Colonic mucosa (tissue), 4 donors: Measurements from ENCODE around the gene MAK. TPM values are rescaled to one million over a fixed set of nuclear protein-coding genes. Genes with fewer than 3 reads are reported as not detected.
"Not testable (repeated sequence)": the region's sequence is repeated elsewhere in the genome, so short reads cannot be mapped to it uniquely, and the experiment has no call there.

Experiments
- DNase-seq: peaks from one replicate; pipeline ENCODE4 v3.0.0-alpha.2; 2020
- H3K27ac ChIP-seq: fragments of 200-600 bp; one replicate; pipeline ENCODE4 v1.8.0; 2021
- H3K27me3 ChIP-seq: fragments of 200-600 bp; one replicate; pipeline ENCODE4 v1.8.0; 2021
- H3K36me3 ChIP-seq: fragments of 200-600 bp; one replicate; pipeline ENCODE4 v1.8.0; 2021
- H3K4me1 ChIP-seq: fragments of 200-600 bp; one replicate; pipeline ENCODE4 v1.8.0; 2021; ENCODE audit warnings: mild to moderate bottlenecking
- H3K4me3 ChIP-seq: fragments of 200-600 bp; one replicate; pipeline ENCODE4 v1.8.0; 2021
- H3K9ac ChIP-seq, 2 donors: one replicate each; pipeline ENCODE4 v1.7.0; 2013; ENCODE audit warnings: control low read depth in 2 of 2, low read depth in 2 of 2, low read length in 2 of 2
- H3K9me3 ChIP-seq: fragments of 200-600 bp; one replicate; pipeline ENCODE4 v1.8.0; 2021
- intact Hi-C: fragments of 100-400 bp; cut with DNase I; formaldehyde crosslinking; loops from one replicate; pipeline ENCODE4 v1.14.1; 2022
- total RNA-seq, 2 donors: library from RNA; stranded (reverse); fragmentation: NEBNext Ultra II Directional in 1 of 2; extraction: Animal tissue kit (Norgen Biotek cat#: 25700) in 1 of 2; gene quantifications; one replicate each; pipeline ENCODE4 v1.2.1, GENCODE V29; 2021
- TF ChIP-seq, protein P1 (sequence below): fragments of 200-600 bp; IDR thresholded peaks from one replicate; pipeline ENCODE4 v1.8.0; 2022; ENCODE audit warnings: antibody characterized with exemption, mild to moderate bottlenecking
- donor health status: healthy.
- donor health status: DM: no; HTN: no; CAD: no.
- donor health status: DM: no; HTN: no; CAD: no.

Gene MAK
- total RNA-seq, 2 donors from 2014 or later: not detected

DNA sequence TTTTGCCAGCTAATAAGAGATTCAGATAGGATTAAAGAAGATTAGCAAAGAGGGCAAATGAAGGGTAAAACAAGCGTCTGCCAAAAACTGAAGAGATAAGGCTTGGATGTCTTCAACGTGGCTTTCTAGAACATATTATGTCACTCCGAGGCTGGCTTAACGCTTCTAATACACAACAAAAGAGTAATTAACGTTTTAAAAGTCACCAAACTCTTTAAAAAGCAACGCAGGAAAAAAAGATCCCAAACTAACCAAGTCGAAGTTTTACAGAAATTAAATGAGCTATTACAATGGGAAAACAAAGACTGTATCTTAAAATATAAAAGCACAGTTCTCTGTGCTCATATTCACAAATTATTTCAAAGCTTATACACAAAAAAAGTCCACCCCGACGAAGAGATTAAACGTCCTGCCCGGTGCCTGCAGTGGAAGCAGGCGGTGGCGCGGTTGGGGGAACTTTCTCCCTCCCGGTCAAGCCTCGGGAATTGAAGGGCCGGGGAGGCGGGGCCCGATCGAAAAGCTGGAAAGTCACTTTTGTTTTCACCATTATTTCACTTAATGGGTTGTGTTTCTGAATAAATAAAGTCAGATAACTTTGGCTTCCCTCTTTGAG lies 1.2 kb downstream of the MAK start:
- H3K27ac ChIP-seq: no peak overlapping the region

GRCh38 chr6:10834823-10835222 lies 3.5 kb downstream of the MAK start:
- Histone ChIP-seq H3K9ac (no peak overlapping the region), H3K36me3 (no peaks in the 10 kb centered on the region), H3K4me3 (no peak overlapping the region), H3K27ac (no peak overlapping the region), H3K9me3 (no peaks in the 10 kb centered on the region), H3K4me1 (no peaks in the 10 kb centered on the region), H3K27me3 (peaks cover 26% of the 10 kb centered on the region)
- intact Hi-C loops: no loop called here
- TF ChIP-seq, protein P1, sequence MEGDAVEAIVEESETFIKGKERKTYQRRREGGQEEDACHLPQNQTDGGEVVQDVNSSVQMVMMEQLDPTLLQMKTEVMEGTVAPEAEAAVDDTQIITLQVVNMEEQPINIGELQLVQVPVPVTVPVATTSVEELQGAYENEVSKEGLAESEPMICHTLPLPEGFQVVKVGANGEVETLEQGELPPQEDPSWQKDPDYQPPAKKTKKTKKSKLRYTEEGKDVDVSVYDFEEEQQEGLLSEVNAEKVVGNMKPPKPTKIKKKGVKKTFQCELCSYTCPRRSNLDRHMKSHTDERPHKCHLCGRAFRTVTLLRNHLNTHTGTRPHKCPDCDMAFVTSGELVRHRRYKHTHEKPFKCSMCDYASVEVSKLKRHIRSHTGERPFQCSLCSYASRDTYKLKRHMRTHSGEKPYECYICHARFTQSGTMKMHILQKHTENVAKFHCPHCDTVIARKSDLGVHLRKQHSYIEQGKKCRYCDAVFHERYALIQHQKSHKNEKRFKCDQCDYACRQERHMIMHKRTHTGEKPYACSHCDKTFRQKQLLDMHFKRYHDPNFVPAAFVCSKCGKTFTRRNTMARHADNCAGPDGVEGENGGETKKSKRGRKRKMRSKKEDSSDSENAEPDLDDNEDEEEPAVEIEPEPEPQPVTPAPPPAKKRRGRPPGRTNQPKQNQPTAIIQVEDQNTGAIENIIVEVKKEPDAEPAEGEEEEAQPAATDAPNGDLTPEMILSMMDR: no peak
- DNase-seq: no peak

More for the DNA sequence above, 1.2 kb downstream of the MAK start:
- Histone ChIP-seq H3K27me3 (peaks cover 26% of the 10 kb centered on the region), H3K9ac (no peak overlapping the region), H3K4me1 (no peaks in the 10 kb centered on the region), H3K36me3 (no peaks in the 10 kb centered on the region), H3K4me3 (peak overlapping the region; percentile 45), H3K9me3 (no peaks in the 10 kb centered on the region)
- TF ChIP-seq, protein P1: no peak
- DNase-seq: peak; percentile 30
- intact Hi-C loops: no loop called here

- TF ChIP-seq, protein P1: no peak
- H3K9me3 ChIP-seq: no peaks in the 10 kb centered on the region
- H3K27ac ChIP-seq: no peak overlapping the region
- no peak overlapping the region for H3K9ac ChIP-seq
- H3K4me1 ChIP-seq: no peaks in the 10 kb centered on the region
- intact Hi-C loops: no loop called here
- H3K36me3 ChIP-seq: no peaks in the 10 kb centered on the region
- DNase-seq: no peak
- no peak overlapping the region for H3K4me3 ChIP-seq
- H3K27me3 ChIP-seq: peaks cover 13% of the 10 kb centered on the region
Measured at GRCh38 chr6:10831609-10832008, 6.7 kb downstream of the MAK start.

- DNase-seq: no peak
- intact Hi-C loops: no loop called here
Measured at GRCh38 chr6:10824819-10825218, 13.5 kb downstream of the MAK start.

DNA sequence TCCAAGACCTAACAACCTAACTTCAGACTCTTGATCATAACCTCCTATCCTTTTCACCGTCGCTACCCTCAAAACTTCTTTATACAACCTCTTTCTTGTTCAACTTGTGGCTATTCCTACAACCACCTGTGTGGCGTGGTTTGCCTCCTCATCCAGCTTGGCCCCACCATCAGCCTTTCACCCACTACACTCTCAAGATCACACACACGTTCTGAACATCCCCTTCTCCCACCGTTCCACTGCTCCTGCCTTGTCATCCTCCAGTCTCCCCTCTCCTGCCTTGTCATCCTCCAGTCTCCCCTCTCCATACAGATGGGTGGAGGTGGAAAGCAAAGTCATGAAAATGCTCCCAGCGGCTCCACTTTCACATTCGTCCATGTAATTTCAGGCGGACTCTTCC lies 14.0 kb downstream of the MAK start:
- DNase-seq: no peak
- Histone ChIP-seq H3K4me3 (no peak overlapping the region), H3K9ac (no peak overlapping the region), H3K27ac (no peak overlapping the region), H3K4me1 (no peaks in the 10 kb centered on the region), H3K9me3 (no peaks in the 10 kb centered on the region), H3K36me3 (no peaks in the 10 kb centered on the region), H3K27me3 (no peaks in the 10 kb centered on the region)
- intact Hi-C loops: no loop called here
- TF ChIP-seq, protein P1: no peak

More at GRCh38 chr6:10824819-10825218, 13.5 kb downstream of the MAK start:
- Histone ChIP-seq H3K4me3 (no peak overlapping the region), H3K9ac (no peak overlapping the region), H3K9me3 (no peaks in the 10 kb centered on the region), H3K27ac (no peak overlapping the region), H3K4me1 (no peaks in the 10 kb centered on the region), H3K36me3 (no peaks in the 10 kb centered on the region), H3K27me3 (no peaks in the 10 kb centered on the region)
- TF ChIP-seq, protein P1: no peak

DNA sequence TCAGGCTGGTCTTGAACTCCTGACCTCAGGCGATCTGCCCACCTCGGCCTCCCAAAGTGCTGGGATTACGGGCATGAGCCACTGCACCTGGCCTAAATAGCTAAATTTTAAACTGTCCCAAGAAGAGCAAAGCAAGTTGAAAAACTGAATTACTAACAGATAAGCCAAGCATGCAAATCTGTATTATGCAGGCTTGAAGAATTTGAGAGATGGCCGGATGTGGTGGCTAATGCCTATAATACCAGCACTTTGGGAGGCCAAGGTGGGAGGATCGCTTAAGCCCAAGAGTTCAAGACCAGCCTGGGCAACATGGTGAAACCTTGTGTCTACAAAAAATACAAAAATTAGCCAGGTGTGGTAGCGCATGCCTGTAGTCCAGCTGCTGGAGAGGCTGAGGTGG lies 24.2 kb downstream of the MAK start:
- H3K27me3 ChIP-seq, H3K4me1 ChIP-seq, H3K4me3 ChIP-seq, H3K27ac ChIP-seq, H3K36me3 ChIP-seq, H3K9me3 ChIP-seq, H3K9ac ChIP-seq, intact Hi-C loops, DNase-seq: not testable (repeated sequence)
